ENCODE results near the gene GRM4. TPM values are rescaled to one million over a fixed set of nuclear protein-coding genes. Genes with fewer than 3 reads are reported as not detected.

The GRM4 gene
- total RNA-seq (2011; cell fraction: chromatin; rRNA removed; ENCODE audit: low replicate concordance): 0.09 TPM in 1 of 2 replicates, not detected in the other
- not detected in 2 replicates for total RNA-seq (2011; cell fraction: nucleolus; rRNA removed)
- total RNA-seq (2011; cell fraction: nucleoplasm; rRNA removed): not detected in 2 replicates
- total RNA-seq (2014; rRNA removed): 0.18 TPM in 1 of 2 replicates, not detected in the other
- total RNA-seq (2014; rRNA removed; fragmentation: Illumina TruSeq; extraction: Trizol): not detected in 2 replicates
- not detected in 2 replicates for total RNA-seq (2015; rRNA removed; fragmentation: Illumina TruSeq; extraction: Trizol)
- total RNA-seq (2021): not detected in 2 replicates
- not detected in 2 replicates for polyA plus RNA-seq (2011; rRNA removed)
- not detected in 2 replicates for polyA plus RNA-seq (2011; cell fraction: cytosol; rRNA removed)
- 0.09 TPM in 1 of 2 replicates, not detected in the other for polyA plus RNA-seq (2011; cell fraction: nucleus; rRNA removed)
- polyA plus RNA-seq (2012): 0.04 TPM in 1 of 2 replicates, not detected in the other
- not detected in 2 replicates for polyA plus RNA-seq (2014; fragmentation: Illumina TruSeq; extraction: Trizol)
- not detected for polyA plus RNA-seq (2014; fragmentation: Nextera tagmentation; extraction: Ambion mirVana)
- not detected in 2 replicates for polyA plus RNA-seq (2014; rRNA removed)
- polyA minus RNA-seq (2011; rRNA and poly(A)+ RNA removed): not detected in 2 replicates
- not detected in 2 replicates for polyA minus RNA-seq (2011; cell fraction: cytosol; rRNA and poly(A)+ RNA removed)
- 0.11 TPM in 1 of 2 replicates, not detected in the other for polyA minus RNA-seq (2011; cell fraction: nucleus; rRNA and poly(A)+ RNA removed)
- Bru-seq, nascent RNA: percentile 2 among the genes with signal in this experiment
- BruChase-seq, experiment 1, labeled RNA remaining after a 2-hour chase: percentile 3 among the genes with signal in this experiment
- percentile 6 among the genes with signal in this experiment for BruChase-seq, experiment 2, labeled RNA remaining after a 6-hour chase
- long read RNA-seq, experiment 1: 0 reads
- long read RNA-seq, experiment 2: 0 reads
- long read RNA-seq, experiment 3: 0 reads

DNA sequence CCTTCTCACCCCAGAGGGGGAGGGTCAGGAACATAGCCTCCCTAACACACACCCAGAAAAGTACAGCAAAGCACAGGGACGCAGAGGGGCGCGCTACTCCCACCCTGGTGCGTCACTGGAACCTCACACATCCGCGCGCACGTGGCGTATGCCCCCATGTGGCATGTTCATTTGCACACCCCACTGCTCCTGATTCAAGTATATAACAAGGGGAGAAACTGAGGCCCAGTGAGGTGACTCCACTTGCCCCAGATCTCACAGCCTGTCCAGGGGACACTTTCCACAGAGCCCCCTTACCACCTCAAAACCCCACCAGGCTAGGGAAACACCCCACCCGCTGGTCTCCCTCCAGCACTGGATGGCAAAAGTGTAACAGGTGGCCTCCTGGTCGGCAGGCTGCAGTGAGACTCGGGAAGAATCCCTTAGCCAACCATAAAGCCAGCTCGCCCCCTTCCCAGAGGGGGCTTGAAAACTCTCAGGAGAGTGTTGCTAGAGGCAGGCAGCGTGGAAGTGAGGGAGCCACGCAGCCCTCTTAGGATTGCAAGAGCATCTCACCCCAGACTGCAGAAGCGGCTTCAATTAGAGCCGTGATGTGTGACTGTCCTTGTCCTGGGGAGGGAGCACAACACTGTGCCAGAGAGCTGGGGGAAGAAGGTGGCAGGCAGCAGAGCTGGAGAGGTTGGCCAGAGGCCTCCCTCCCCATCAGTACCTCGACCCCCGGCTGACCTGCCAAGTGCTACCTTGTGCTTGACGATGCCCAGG lies at the start of gene GRM4:
TSS of gene GRM4 (minus strand) at position 67 of the 762 bp plus-strand sequence. CDS start 12,591 bp downstream, outside the sequence.
- H3K9me1 ChIP-seq (ENCODE audit: control insufficient read depth, insufficient read depth, low read length): no peaks in the 10 kb centered on the region
- intact Hi-C loops (cut with micrococcal nuclease) (loop anchor here (10.0 kb wide), 1 partner anchor 291 kb away; no protein-coding TSS in a partner anchor), in situ Hi-C loops (cut with MboI) (no loop called here)
- peaks cover 4% of the 10 kb centered on the region for H4K20me1 ChIP-seq (replicated peaks; ENCODE audit: control insufficient read depth, insufficient read depth, low read length)
- H3K4me1 ChIP-seq (replicated peaks in 1 of 2; ENCODE audit: control insufficient read depth in 2 of 2, insufficient read depth in 2 of 2, low read length in 2 of 2): peaks cover 0 to 41% of the 10 kb centered on the region in 2 experiments; a peak in 2 of 5 replicates
- no peak for DNase-seq (ENCODE audit: extremely low read depth in 1 of 4, low spot score in 3 of 4)
- no peak within 1 kb of the TSS for H2AFZ ChIP-seq (ENCODE audit: low read depth, low read length)
- no peak within 1 kb of the TSS for H3K9ac ChIP-seq (ENCODE audit: insufficient read depth in 1 of 2, low read depth in 2 of 2, low read length in 2 of 2)
- BruUV-seq (replicated peaks): no TSS peak
- no peaks in the 10 kb centered on the region for H3K79me2 ChIP-seq (ENCODE audit: control insufficient read depth, insufficient read depth, low read length)
- H3K4me3 ChIP-seq: no peak within 1 kb of the TSS
- no peak within 1 kb of the TSS for H3K27ac ChIP-seq (ENCODE audit: extremely low read depth, low read depth, low read length)
- H3K9me3 ChIP-seq (replicated peaks; ENCODE audit: control insufficient read depth, insufficient read depth, low read depth, low read length): no peaks in the 10 kb centered on the region
- POLR2A ChIA-PET: interaction anchor here (1.2 kb wide), 2 partner anchors 9 to 15 kb away, joined by 3 to 4 read pairs; no protein-coding TSS in a partner anchor
- H3K4me2 ChIP-seq (ENCODE audit: insufficient read depth, low read length): no peak within 1 kb of the TSS
- no peak for FAIRE-seq
- peaks cover 12 to 75% of the 10 kb centered on the region in 2 experiments; a peak in 4 of 5 replicates for H3K27me3 ChIP-seq (ENCODE audit: control insufficient read depth in 2 of 2, insufficient read depth in 2 of 2, low read length in 2 of 2)
- WGBS (ENCODE audit: insufficient coverage, low coverage, missing lambda C conversion rate): 25% methylated on average over 20 of the region's 20 CpGs
- CTCF ChIA-PET (ENCODE audit: low intra/inter-chr PET ratio): interaction anchor here (0.7 kb wide), 1 partner anchor 85 kb away, joined by 3 read pairs; no protein-coding TSS in a partner anchor
- ATAC-seq: no peak
- H3K36me3 ChIP-seq (ENCODE audit: control insufficient read depth, insufficient read depth, low read length): no peaks in the 10 kb centered on the region
- TF ChIP-seq E2F8 (IDR thresholded peaks at IDR 0.05; ENCODE audit: low read depth, partially characterized antibody): no peak
- no peak for TF ChIP-seq ZNF395 (CRISPR knock-in tag; IDR thresholded peaks at IDR 0.05)
- no peak for TF ChIP-seq ZNF778 (CRISPR knock-in tag; IDR thresholded peaks at IDR 0.05)
- no peak for TF ChIP-seq RBM17 (IDR thresholded peaks at IDR 0.05; ENCODE audit: borderline replicate concordance, low read depth, low read length)
- no peak for TF ChIP-seq TEAD2 (tag; IDR thresholded peaks at IDR 0.05)
- TF ChIP-seq, protein P1, sequence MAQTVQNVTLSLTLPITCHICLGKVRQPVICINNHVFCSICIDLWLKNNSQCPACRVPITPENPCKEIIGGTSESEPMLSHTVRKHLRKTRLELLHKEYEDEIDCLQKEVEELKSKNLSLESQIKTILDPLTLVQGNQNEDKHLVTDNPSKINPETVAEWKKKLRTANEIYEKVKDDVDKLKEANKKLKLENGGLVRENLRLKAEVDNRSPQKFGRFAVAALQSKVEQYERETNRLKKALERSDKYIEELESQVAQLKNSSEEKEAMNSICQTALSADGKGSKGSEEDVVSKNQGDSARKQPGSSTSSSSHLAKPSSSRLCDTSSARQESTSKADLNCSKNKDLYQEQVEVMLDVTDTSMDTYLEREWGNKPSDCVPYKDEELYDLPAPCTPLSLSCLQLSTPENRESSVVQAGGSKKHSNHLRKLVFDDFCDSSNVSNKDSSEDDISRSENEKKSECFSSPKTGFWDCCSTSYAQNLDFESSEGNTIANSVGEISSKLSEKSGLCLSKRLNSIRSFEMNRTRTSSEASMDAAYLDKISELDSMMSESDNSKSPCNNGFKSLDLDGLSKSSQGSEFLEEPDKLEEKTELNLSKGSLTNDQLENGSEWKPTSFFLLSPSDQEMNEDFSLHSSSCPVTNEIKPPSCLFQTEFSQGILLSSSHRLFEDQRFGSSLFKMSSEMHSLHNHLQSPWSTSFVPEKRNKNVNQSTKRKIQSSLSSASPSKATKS (CRISPR knock-in tag; IDR thresholded peaks at IDR 0.05): no peak
- no peak for TF ChIP-seq SRSF3 (IDR thresholded peaks at IDR 0.05; ENCODE audit: insufficient read depth, low read length)
- TF ChIP-seq DIDO1 (tag; IDR thresholded peaks at IDR 0.05; ENCODE audit: low read depth): no peak
